Panc1 (cell line): Measurements from ENCODE around the gene MSRB3. TPM values are rescaled to one million over a fixed set of nuclear protein-coding genes. Genes with fewer than 3 reads are reported as not detected.
"Not testable (repeated sequence)": the region's sequence is repeated elsewhere in the genome, so short reads cannot be mapped to it uniquely, and the experiment has no call there.

Experiments
- ATAC-seq: fragments of 200-7000 bp; cut with Tn5 transposase; 2 replicates; pipeline ENCODE4 v1.9.1; 2020; ENCODE audit warnings: mild to moderate bottlenecking, moderate library complexity
- BruUV-seq: library from RNA; stranded (reverse); fragments of 400-500 nt; replicated peaks from 2 replicates; lab custom pipeline; 2021; lab: Mats Ljungman, UMichigan
- CTCF ChIA-PET: fragments of 300-600 bp; sonication (Branson Sonifier 250); formaldehyde crosslinking; loops from one replicate; lab custom pipeline; 2022; ENCODE audit warnings: antibody characterized with exemption; lab: Charles Lee
- POLR2A ChIA-PET: fragments of 300-600 bp; sonication (Branson Sonifier 250); formaldehyde crosslinking; loops from one replicate; lab custom pipeline; 2022; ENCODE audit warnings: antibody characterized with exemption; lab: Charles Lee
- DNase-seq: peaks from one replicate; pipeline ENCODE4 v3.0.0-alpha.2; 2010; ENCODE audit warnings: low read depth, low spot score
- H3K27ac ChIP-seq: 2 replicates; pipeline ENCODE4 v1.5.1; 2011; ENCODE audit warnings: mild to moderate bottlenecking, low read length, inconsistent platforms
- H3K27me3 ChIP-seq: fragments of 200-500 bp; sonication (Bioruptor generic); 2 replicates; pipeline ENCODE4 v1.6.0; 2014; ENCODE audit warnings: low read length, inconsistent platforms; ENCODE audit not compliant: control insufficient read depth, insufficient read depth
- H3K36me3 ChIP-seq: fragments of 200-500 bp; sonication (Bioruptor generic); 2 replicates; pipeline ENCODE4 v1.5.1; 2014; ENCODE audit warnings: inconsistent platforms, mild to moderate bottlenecking, low read length, moderate library complexity; ENCODE audit not compliant: control insufficient read depth, insufficient read depth
- H3K4me1 ChIP-seq: 2 replicates; pipeline ENCODE4 v1.5.1; 2011; ENCODE audit warnings: inconsistent platforms, mild to moderate bottlenecking, low read length, moderate library complexity; ENCODE audit not compliant: control insufficient read depth, insufficient read depth
- H3K4me3 ChIP-seq, 2 experiments: 2 replicates each; pipeline ENCODE4 v1.5.1; 2011 to 2012; ENCODE audit warnings: low read depth in 2 of 2, low read length in 2 of 2, mild to moderate bottlenecking in 2 of 2, inconsistent platforms in 1 of 2, moderate library complexity in 1 of 2
- H3K9me3 ChIP-seq: fragments of 200-500 bp; sonication (Bioruptor generic); 2 replicates; pipeline ENCODE4 v1.5.1; 2014; ENCODE audit warnings: low read depth, mild to moderate bottlenecking, inconsistent platforms, low read length, moderate library complexity; ENCODE audit not compliant: control insufficient read depth, insufficient read depth
- POLR2AphosphoS5 ChIP-seq: IDR thresholded peaks from 2 replicates; pipeline ENCODE4 v1.6.1; 2012; ENCODE audit warnings: mild to moderate bottlenecking, low read depth, low read length, moderate library complexity
- SIN3A ChIP-seq: IDR thresholded peaks from 2 replicates; pipeline ENCODE4 v1.6.1; 2012; ENCODE audit warnings: low read depth, mild to moderate bottlenecking, low read length, moderate library complexity, borderline replicate concordance; ENCODE audit not compliant: insufficient read depth
- TCF7L2 ChIP-seq: IDR thresholded peaks from 2 replicates; pipeline ENCODE4 v1.6.1; 2011; ENCODE audit warnings: mild to moderate bottlenecking, low read depth, low read length, inconsistent platforms
- in situ Hi-C: cut with HindIII; loops from 2 replicates; pipeline ENCODE4 v1.10.0; 2016; ENCODE audit warnings: low sequenced_read_pairs, low pct_unique_long_range_greater_than_20kb
- intact Hi-C: fragments of 100-400 bp; cut with micrococcal nuclease; formaldehyde crosslinking; loops from one replicate; pipeline ENCODE4 v1.10.0; 2022; ENCODE audit not compliant: unreplicated experiment
- total RNA-seq: library from RNA; stranded (reverse); gene quantifications from one replicate; pipeline ENCODE4 v1.2.1, GENCODE V29; 2021; ENCODE audit not compliant: unreplicated experiment
- TF ChIP-seq, protein P1 (sequence below), 2 experiments: IDR thresholded peaks; 2 replicates each; pipeline ENCODE4 v1.6.1; 2011 to 2012; ENCODE audit warnings: low read depth in 2 of 2, control low read depth in 1 of 2, low read length in 1 of 2, mild to moderate bottlenecking in 1 of 2, moderate library complexity in 1 of 2; ENCODE audit not compliant: insufficient read depth in 1 of 2
- TF ChIP-seq, protein P2 (sequence below): fragments of 450-650 bp; IDR thresholded peaks from 2 replicates; pipeline ENCODE4 v1.5.1; 2017; ENCODE audit warnings: mild to moderate bottlenecking

MSRB3 gene
- total RNA-seq, 1 experiment from 2014 or later = 89.7 TPM

DNA sequence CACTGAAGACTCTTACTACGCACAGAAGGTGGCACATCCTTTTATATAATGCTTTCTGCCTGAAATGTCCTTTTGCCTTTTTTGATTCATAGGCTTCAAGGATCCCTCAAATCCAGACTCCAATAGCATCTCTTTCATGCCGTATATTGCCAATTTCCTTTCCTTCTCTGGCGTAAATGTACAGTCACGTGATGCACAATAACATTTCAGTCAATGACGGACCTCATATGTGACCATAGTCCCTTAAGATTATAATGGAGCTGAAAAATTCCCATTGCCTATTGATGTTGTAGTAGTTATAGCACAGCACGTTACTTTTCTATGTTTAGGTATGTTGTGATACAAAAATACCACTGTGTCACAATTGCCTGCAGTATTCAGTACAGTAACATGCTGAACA is 196.3 kb downstream of the MSRB3 start:
- ATAC-seq (no peak), DNase-seq (no peak)
- H3K4me3 ChIP-seq = no peak overlapping the region
- no peaks in the 10 kb centered on the region for H3K36me3 ChIP-seq
- H3K27ac ChIP-seq = no peak overlapping the region
- TF ChIP-seq POLR2AphosphoS5 (no peak), TCF7L2 (no peak), SIN3A (no peak)
- TF ChIP-seq, protein P1, sequence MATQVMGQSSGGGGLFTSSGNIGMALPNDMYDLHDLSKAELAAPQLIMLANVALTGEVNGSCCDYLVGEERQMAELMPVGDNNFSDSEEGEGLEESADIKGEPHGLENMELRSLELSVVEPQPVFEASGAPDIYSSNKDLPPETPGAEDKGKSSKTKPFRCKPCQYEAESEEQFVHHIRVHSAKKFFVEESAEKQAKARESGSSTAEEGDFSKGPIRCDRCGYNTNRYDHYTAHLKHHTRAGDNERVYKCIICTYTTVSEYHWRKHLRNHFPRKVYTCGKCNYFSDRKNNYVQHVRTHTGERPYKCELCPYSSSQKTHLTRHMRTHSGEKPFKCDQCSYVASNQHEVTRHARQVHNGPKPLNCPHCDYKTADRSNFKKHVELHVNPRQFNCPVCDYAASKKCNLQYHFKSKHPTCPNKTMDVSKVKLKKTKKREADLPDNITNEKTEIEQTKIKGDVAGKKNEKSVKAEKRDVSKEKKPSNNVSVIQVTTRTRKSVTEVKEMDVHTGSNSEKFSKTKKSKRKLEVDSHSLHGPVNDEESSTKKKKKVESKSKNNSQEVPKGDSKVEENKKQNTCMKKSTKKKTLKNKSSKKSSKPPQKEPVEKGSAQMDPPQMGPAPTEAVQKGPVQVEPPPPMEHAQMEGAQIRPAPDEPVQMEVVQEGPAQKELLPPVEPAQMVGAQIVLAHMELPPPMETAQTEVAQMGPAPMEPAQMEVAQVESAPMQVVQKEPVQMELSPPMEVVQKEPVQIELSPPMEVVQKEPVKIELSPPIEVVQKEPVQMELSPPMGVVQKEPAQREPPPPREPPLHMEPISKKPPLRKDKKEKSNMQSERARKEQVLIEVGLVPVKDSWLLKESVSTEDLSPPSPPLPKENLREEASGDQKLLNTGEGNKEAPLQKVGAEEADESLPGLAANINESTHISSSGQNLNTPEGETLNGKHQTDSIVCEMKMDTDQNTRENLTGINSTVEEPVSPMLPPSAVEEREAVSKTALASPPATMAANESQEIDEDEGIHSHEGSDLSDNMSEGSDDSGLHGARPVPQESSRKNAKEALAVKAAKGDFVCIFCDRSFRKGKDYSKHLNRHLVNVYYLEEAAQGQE (IDR thresholded peaks at IDR 0.05; ENCODE audit: insufficient read depth in 1 of 2, low read depth in 2 of 2, low read length in 1 of 2) = no peak
- TF ChIP-seq, protein P2, sequence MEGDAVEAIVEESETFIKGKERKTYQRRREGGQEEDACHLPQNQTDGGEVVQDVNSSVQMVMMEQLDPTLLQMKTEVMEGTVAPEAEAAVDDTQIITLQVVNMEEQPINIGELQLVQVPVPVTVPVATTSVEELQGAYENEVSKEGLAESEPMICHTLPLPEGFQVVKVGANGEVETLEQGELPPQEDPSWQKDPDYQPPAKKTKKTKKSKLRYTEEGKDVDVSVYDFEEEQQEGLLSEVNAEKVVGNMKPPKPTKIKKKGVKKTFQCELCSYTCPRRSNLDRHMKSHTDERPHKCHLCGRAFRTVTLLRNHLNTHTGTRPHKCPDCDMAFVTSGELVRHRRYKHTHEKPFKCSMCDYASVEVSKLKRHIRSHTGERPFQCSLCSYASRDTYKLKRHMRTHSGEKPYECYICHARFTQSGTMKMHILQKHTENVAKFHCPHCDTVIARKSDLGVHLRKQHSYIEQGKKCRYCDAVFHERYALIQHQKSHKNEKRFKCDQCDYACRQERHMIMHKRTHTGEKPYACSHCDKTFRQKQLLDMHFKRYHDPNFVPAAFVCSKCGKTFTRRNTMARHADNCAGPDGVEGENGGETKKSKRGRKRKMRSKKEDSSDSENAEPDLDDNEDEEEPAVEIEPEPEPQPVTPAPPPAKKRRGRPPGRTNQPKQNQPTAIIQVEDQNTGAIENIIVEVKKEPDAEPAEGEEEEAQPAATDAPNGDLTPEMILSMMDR = no peak
- in situ Hi-C loops = no loop called here
- CTCF ChIA-PET = no interaction called here
- POLR2A ChIA-PET = no interaction called here
- H3K27me3 ChIP-seq = no peaks in the 10 kb centered on the region
- no peaks in the 10 kb centered on the region; the same call in 1 of the 2 replicates for H3K4me1 ChIP-seq
- no peaks in the 10 kb centered on the region for H3K9me3 ChIP-seq
- BruUV-seq = no TSS peak
- intact Hi-C loops = no loop called here

DNA sequence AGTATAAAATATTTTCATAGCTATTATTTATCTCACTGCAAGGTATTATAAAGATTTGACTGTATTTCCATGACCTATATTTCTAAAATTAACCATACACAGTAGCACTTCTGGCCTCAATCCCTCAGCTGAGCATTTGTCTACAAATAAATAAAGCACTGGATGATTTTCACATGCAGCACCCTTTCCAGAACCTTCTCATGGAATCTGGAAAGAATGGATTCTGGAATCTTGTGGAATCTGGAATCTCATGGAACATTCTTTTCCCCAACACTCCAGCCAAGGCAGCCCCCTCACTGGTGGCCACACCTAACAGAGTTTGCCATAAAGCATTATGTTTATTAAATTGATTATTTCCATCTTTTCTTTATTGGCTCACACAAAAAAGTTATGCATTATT is 199.2 kb downstream of the MSRB3 start:
- TF ChIP-seq, protein P2 = no peak
- TF ChIP-seq, protein P1 (IDR thresholded peaks at IDR 0.05; ENCODE audit: insufficient read depth in 1 of 2, low read depth in 2 of 2, low read length in 1 of 2) = no peak
- no peak for TF ChIP-seq TCF7L2
- no peak for TF ChIP-seq SIN3A
- TF ChIP-seq POLR2AphosphoS5 = no peak
- Histone ChIP-seq H3K27ac (no peak overlapping the region), H3K36me3 (no peaks in the 10 kb centered on the region), H3K9me3 (peaks cover 2% of the 10 kb centered on the region; the same call in 1 of the 2 replicates), H3K4me1 (no peaks in the 10 kb centered on the region), H3K4me3 (no peak overlapping the region), H3K27me3 (no peaks in the 10 kb centered on the region)
- ATAC-seq (no peak), DNase-seq (no peak)
- in situ Hi-C loops (no loop called here), intact Hi-C loops (no loop called here)
- ChIA-PET CTCF (no interaction called here), POLR2A (no interaction called here)
- BruUV-seq = no TSS peak

DNA sequence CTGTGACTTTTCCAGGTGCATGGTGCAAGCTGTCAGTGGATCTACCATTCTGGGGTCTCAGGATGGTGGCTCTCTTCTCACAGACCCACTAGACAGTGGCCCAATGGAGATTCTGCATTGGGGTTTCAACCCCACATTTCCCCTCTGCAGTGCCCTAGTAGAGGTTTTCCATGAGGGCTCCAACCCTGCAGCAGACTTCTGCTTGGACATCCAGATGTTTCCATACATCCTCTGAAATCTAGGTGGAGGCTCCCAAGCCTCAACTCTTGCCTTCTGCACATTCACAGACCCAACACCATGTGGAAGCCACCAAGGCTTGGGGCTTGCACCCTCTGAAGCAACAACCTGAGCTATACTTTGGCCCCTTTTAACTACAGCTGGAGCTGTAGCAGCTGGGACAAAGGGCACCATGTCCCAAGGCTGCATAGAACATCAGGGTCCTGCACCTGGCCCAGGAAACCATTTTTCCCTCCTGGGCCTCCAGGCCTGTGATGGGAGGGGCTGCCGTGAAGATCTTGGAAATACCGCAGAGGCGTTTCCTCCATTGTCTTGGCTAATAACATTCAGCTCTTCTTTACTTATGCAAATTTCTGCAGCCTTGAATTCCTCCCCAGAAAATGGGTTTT is 205.5 kb downstream of the MSRB3 start:
- BruUV-seq, DNase-seq, in situ Hi-C loops, ATAC-seq, intact Hi-C loops, POLR2A ChIA-PET, H3K4me1 ChIP-seq, H3K9me3 ChIP-seq, H3K4me3 ChIP-seq, H3K27ac ChIP-seq, H3K36me3 ChIP-seq, H3K27me3 ChIP-seq, CTCF ChIA-PET: not testable (repeated sequence)
